Brain microvascular endothelial cell (primary cell): ENCODE data around the gene PAX2.

Experiments used
- DNase-seq: peaks from one replicate; pipeline ENCODE4 v3.0.0-alpha.2; 2020
- H3K27ac ChIP-seq: fragments of 250-450 bp; sonication (Bioruptor Pico); 2 replicates; pipeline ENCODE4 v1.5.1; 2020; ENCODE audit warnings: mild to moderate bottlenecking, moderate library complexity
- H3K27me3 ChIP-seq: fragments of 250-450 bp; sonication (Bioruptor Pico); replicated peaks from 2 replicates; pipeline ENCODE4 v1.5.1; 2020; ENCODE audit warnings: mild to moderate bottlenecking
- H3K36me3 ChIP-seq: fragments of 250-450 bp; sonication (Bioruptor Pico); replicated peaks from 2 replicates; pipeline ENCODE4 v1.5.1; 2020; ENCODE audit warnings: mild to moderate bottlenecking
- H3K4me3 ChIP-seq: 2 replicates; pipeline ENCODE4 v1.5.1; 2011; ENCODE audit warnings: low read depth, mild to moderate bottlenecking, control low read depth, low read length, moderate library complexity
- in situ Hi-C: cut with HindIII; loops from 2 replicates; pipeline ENCODE4 v1.10.0; 2017; ENCODE audit warnings: low sequenced_read_pairs, low pct_ligation_motif_present
- TF ChIP-seq, protein P1 (sequence below): IDR thresholded peaks from 2 replicates; pipeline ENCODE4 v1.5.1; 2011; ENCODE audit warnings: low read depth, mild to moderate bottlenecking, moderate library complexity, low read length, control low read depth, inconsistent platforms; ENCODE audit errors: missing control alignments

Gene PAX2

DNA sequence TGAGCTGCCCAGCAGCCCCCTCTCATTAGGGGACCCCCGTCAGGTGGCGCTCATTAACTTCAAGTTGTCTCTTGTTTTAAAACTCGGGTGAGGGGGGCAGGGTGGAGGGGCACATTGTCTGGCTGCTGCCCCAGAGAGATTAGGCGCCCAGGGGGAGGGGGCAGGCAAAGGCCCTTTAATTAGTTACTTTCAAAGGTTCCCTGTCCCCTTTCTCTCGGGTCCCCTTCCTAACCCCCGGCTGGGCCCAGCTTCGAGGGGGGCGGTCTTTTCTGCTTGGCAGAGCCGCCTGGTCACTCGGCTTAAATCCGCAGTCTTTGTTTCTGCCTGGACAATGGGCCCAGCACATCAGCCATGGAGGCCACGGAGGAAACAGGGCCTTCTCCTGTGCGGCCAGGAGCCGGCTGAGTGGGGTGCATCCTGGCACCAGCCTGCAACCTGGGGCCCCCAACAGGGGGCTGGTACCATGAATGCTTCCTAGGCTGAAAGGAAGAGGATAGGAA, 128.5 kb downstream of the PAX2 start:
- in situ Hi-C loops = no loop called here
- H3K4me3 ChIP-seq = no peak overlapping the region
- DNase-seq = no peak
- no peaks in the 10 kb centered on the region for H3K36me3 ChIP-seq
- H3K27me3 ChIP-seq = no peaks in the 10 kb centered on the region
- TF ChIP-seq, protein P1, sequence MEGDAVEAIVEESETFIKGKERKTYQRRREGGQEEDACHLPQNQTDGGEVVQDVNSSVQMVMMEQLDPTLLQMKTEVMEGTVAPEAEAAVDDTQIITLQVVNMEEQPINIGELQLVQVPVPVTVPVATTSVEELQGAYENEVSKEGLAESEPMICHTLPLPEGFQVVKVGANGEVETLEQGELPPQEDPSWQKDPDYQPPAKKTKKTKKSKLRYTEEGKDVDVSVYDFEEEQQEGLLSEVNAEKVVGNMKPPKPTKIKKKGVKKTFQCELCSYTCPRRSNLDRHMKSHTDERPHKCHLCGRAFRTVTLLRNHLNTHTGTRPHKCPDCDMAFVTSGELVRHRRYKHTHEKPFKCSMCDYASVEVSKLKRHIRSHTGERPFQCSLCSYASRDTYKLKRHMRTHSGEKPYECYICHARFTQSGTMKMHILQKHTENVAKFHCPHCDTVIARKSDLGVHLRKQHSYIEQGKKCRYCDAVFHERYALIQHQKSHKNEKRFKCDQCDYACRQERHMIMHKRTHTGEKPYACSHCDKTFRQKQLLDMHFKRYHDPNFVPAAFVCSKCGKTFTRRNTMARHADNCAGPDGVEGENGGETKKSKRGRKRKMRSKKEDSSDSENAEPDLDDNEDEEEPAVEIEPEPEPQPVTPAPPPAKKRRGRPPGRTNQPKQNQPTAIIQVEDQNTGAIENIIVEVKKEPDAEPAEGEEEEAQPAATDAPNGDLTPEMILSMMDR = no peak
- no peak overlapping the region for H3K27ac ChIP-seq

DNA sequence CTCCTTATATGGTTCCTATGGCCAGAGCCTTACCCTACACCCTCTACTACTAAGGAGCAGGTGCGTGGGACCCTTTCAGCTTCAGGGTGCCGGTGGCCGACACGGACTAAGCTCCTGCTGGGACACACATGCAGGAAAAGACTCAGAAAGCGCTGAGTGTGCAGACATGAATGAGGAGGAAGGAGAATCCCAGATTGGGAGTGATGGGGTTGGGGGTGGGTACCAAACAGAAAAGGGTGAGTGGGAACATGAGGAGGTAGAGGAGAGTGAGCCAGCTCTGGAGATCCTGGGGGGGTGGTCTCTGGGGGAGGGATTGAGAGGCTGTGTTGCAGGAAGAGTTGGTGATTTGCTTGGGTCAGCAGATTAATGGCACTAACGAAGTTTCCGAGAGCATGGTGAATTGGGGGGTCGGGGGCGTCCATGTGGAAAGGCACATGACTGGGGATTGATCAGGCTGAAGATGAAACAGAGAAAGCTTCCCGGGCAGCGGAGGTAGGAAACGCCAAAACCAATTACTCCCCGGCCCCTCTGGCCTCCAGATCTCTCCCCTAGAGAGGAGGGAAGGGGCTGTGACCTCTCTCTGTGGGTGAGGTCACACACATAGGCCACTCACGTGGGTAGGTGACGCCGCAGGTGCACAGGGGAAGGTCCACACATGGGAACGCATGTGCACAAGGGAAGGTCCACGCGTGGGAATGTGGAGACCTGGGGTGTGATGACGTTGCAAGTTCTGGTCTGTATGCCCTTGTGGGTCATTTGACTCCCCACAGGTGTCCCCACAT, 129.5 kb downstream of the PAX2 start:
- Histone ChIP-seq H3K36me3 (no peaks in the 10 kb centered on the region), H3K27ac (no peak overlapping the region), H3K4me3 (no peak overlapping the region), H3K27me3 (no peaks in the 10 kb centered on the region)
- no peak for DNase-seq
- TF ChIP-seq, protein P1 = no peak
- in situ Hi-C loops = loop anchor here (25.0 kb wide), 1 partner anchor 338 kb away; the partner anchor contains the start of genes HIF1AN and NDUFB8

DNA sequence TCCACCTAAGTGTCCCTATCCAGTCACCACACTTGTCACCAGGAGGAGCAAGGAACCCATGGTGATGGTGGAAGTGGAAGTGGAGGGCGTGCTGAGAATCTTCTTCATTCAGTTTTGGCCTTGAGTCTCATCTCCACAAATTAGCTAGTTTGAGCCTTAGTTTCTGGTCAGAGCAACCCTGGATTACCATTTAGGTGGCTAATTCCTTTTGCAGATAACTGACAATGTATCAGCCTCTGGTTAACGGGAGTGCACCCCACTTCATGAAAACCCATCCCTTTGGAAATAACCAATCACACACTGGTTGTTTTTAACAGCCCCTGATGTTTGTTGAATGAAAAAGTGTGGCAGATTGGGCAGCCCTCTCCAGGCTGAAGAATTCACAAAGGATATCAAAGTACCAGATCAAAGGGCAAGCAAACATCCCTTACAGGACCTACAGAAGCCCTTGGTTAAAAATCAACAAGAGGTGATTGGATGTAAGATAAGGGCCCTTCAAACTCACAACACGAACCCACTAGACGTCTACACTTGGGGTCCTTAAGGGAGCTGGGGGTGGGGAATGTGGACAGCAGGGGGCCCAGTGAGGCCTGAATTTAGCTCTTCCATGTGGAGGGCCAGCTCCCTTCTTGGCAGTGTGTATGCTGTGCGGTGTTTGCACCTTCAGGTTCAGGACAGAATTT, 130.2 kb downstream of the PAX2 start:
- no peak for DNase-seq
- Histone ChIP-seq H3K36me3 (no peaks in the 10 kb centered on the region), H3K27ac (no peak overlapping the region), H3K27me3 (no peaks in the 10 kb centered on the region), H3K4me3 (no peak overlapping the region)
- TF ChIP-seq, protein P1 = no peak
- in situ Hi-C loops = loop anchor here (25.0 kb wide), 1 partner anchor 338 kb away; the partner anchor contains the start of genes HIF1AN and NDUFB8

DNA sequence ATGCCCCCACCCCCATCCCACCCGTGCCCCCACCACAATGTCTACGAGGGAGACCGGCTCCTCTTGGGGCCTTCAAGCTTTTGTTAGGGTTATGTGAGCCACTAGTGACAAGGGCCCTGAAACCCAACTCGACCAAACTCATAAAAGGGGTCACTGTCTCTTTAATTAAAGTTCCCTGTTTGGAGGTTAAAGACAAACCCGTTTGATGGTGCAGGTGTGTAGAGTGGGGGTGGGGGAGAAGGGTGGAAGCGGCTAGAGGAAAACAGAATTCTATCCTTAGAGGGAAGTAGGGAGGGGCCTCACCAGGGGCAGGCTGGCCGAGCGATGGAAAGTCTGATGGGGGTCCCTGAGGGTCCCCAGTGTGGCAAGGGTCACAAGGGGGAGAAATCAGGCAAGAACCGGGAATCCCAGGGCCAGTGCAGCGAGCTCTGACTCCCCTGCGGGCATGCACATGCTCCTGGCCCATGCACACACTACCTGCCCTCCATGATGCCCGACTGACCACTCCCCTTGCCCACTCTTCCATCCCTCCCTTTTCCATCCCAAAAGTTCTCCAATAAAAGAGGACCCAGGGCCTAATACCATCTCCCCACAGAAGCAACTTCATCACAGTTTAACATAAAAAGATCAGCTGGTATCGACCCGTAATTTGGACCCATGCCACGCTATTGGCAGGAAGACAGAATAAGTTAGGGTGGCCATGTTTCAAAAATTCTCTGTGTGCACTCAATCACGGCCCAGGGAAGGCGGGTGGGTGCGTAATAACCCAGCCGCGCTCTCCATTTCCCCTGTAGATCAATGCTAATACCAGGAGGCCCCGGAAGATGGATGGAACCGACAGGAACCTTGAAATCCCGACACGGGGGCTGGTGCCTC, 131.4 kb downstream of the PAX2 start:
- Histone ChIP-seq H3K27me3 (no peaks in the 10 kb centered on the region), H3K27ac (no peak overlapping the region), H3K4me3 (no peak overlapping the region), H3K36me3 (no peaks in the 10 kb centered on the region)
- in situ Hi-C loops = loop anchor here (25.0 kb wide), 1 partner anchor 340 kb away; the partner anchor contains the start of genes HIF1AN and NDUFB8
- no peak for DNase-seq
- TF ChIP-seq, protein P1 = no peak

DNA sequence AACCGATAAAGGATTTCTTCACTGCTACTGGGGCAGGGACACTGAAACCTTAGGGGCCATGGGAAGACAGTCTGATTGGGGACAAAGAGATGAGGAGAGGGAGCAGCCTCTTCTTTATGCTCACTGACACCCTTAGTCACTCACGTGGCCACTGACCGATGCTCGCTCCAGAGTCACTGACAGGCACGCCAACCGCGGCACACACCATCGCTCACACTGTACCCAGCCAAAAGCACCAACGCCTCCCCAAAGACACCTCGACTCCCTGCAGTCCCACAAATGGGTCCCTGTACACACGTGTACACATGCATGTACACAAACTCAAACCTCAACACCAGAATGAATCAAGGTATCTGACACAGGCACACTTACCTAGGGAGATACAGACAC, 132.1 kb downstream of the PAX2 start:
- H3K36me3 ChIP-seq = no peaks in the 10 kb centered on the region
- H3K27ac ChIP-seq = no peak overlapping the region
- in situ Hi-C loops = loop anchor here (25.0 kb wide), 1 partner anchor 340 kb away; the partner anchor contains the start of genes HIF1AN and NDUFB8
- no peak for DNase-seq
- TF ChIP-seq, protein P1 = no peak
- no peaks in the 10 kb centered on the region for H3K27me3 ChIP-seq
- H3K4me3 ChIP-seq = no peak overlapping the region
